ENCODE data around the gene PAPPA2. TPM values are rescaled to one million over a fixed set of nuclear protein-coding genes. Genes with fewer than 3 reads are reported as not detected.

Gene PAPPA2
- total and polyA plus RNA-seq, 2 donors (not counting 1 experiment from before 2014, with no cell fraction given): 0.24 to 4.1 TPM

GRCh38 chr1:176557543-176558258 lies 94.7 kb downstream of the PAPPA2 start:
- Histone ChIP-seq H4K20me1 (ENCODE audit: control insufficient read depth, extremely low read depth, insufficient read depth, low read length) (no peaks in the 10 kb centered on the region), H3K36me3 (ENCODE audit: control insufficient read depth, insufficient read depth, low read length) (no peaks in the 10 kb centered on the region), H3K9ac (ENCODE audit: insufficient read depth, low read length) (no peak overlapping the region), H3K9me3 (ENCODE audit: control insufficient read depth, insufficient read depth, low read depth, low read length) (no peaks in the 10 kb centered on the region), H3K4me3 (replicated peaks in 1 of 4; ENCODE audit: control extremely low read depth in 1 of 4, insufficient read depth in 1 of 4, low read depth in 3 of 4, low read length in 4 of 4) (no peak overlapping the region), H3K27me3 (ENCODE audit: control insufficient read depth, insufficient read depth, low read length) (peaks cover 3% of the 10 kb centered on the region), H2AFZ (ENCODE audit: low read length) (no peak overlapping the region), H3K4me2 (ENCODE audit: extremely low read depth, insufficient read depth, low read length) (no peak overlapping the region), H3K79me2 (ENCODE audit: control insufficient read depth, insufficient read depth, low read length) (no peaks in the 10 kb centered on the region), H3K4me1 (ENCODE audit: control insufficient read depth, extremely low read depth, insufficient read depth, low read length) (no peaks in the 10 kb centered on the region), H3K27ac (ENCODE audit: insufficient read depth, low read length) (no peak overlapping the region)
- DNase-seq (ENCODE audit: low read depth in 2 of 2): no peak
- TF ChIP-seq, protein P1, sequence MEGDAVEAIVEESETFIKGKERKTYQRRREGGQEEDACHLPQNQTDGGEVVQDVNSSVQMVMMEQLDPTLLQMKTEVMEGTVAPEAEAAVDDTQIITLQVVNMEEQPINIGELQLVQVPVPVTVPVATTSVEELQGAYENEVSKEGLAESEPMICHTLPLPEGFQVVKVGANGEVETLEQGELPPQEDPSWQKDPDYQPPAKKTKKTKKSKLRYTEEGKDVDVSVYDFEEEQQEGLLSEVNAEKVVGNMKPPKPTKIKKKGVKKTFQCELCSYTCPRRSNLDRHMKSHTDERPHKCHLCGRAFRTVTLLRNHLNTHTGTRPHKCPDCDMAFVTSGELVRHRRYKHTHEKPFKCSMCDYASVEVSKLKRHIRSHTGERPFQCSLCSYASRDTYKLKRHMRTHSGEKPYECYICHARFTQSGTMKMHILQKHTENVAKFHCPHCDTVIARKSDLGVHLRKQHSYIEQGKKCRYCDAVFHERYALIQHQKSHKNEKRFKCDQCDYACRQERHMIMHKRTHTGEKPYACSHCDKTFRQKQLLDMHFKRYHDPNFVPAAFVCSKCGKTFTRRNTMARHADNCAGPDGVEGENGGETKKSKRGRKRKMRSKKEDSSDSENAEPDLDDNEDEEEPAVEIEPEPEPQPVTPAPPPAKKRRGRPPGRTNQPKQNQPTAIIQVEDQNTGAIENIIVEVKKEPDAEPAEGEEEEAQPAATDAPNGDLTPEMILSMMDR (conservative IDR thresholded peaks at IDR 0.05 in 1 of 2, IDR thresholded peaks at IDR 0.05 in 1 of 2; ENCODE audit: low read depth in 1 of 2, low read length in 2 of 2): no peak
- no peak for TF ChIP-seq EZH2 (IDR thresholded peaks at IDR 0.05; ENCODE audit: low read length, missing control alignments)

DNA sequence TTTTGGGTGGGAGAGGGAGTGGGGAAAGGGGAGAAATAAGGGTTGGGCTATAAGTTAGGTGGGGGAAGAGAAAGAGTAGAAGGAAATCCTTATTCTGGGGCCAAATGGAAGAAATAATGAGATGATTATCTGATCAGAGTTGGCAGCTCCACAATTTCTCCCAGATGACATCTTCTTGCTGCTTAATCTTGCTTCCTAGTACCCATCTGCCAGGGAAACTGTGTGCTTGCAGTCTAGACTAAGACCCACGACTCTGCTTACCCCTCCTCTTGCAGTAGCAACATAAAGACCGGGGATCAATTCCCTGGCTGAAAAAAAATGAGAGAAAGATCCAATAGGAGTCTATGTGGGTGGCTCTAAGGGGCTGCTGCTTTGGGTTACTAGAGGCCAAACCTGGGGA lies 95.6 kb downstream of the PAPPA2 start:
- TF ChIP-seq, protein P1 (conservative IDR thresholded peaks at IDR 0.05 in 1 of 2, IDR thresholded peaks at IDR 0.05 in 1 of 2; ENCODE audit: low read depth in 1 of 2, low read length in 2 of 2): no peak
- no peak for TF ChIP-seq EZH2 (IDR thresholded peaks at IDR 0.05; ENCODE audit: low read length, missing control alignments)
- Histone ChIP-seq H3K4me1 (ENCODE audit: control insufficient read depth, extremely low read depth, insufficient read depth, low read length) (no peaks in the 10 kb centered on the region), H3K9ac (ENCODE audit: insufficient read depth, low read length) (no peak overlapping the region), H3K4me2 (ENCODE audit: extremely low read depth, insufficient read depth, low read length) (no peak overlapping the region), H3K36me3 (ENCODE audit: control insufficient read depth, insufficient read depth, low read length) (no peaks in the 10 kb centered on the region), H3K4me3 (replicated peaks in 1 of 4; ENCODE audit: control extremely low read depth in 1 of 4, insufficient read depth in 1 of 4, low read depth in 3 of 4, low read length in 4 of 4) (no peak overlapping the region), H3K27me3 (ENCODE audit: control insufficient read depth, insufficient read depth, low read length) (peaks cover 3% of the 10 kb centered on the region), H3K27ac (ENCODE audit: insufficient read depth, low read length) (no peak overlapping the region), H2AFZ (ENCODE audit: low read length) (no peak overlapping the region), H3K79me2 (ENCODE audit: control insufficient read depth, insufficient read depth, low read length) (no peaks in the 10 kb centered on the region), H4K20me1 (ENCODE audit: control insufficient read depth, extremely low read depth, insufficient read depth, low read length) (no peaks in the 10 kb centered on the region), H3K9me3 (ENCODE audit: control insufficient read depth, insufficient read depth, low read depth, low read length) (no peaks in the 10 kb centered on the region)
- no peak for DNase-seq (ENCODE audit: low read depth in 2 of 2)

- Histone ChIP-seq H2AFZ (ENCODE audit: low read length) (no peak overlapping the region), H3K9me3 (ENCODE audit: control insufficient read depth, insufficient read depth, low read depth, low read length) (no peaks in the 10 kb centered on the region), H3K4me3 (replicated peaks in 1 of 4; ENCODE audit: control extremely low read depth in 1 of 4, insufficient read depth in 1 of 4, low read depth in 3 of 4, low read length in 4 of 4) (no peak overlapping the region), H3K27ac (ENCODE audit: insufficient read depth, low read length) (no peak overlapping the region), H3K27me3 (ENCODE audit: control insufficient read depth, insufficient read depth, low read length) (peaks cover 3% of the 10 kb centered on the region), H3K9ac (ENCODE audit: insufficient read depth, low read length) (no peak overlapping the region), H3K36me3 (ENCODE audit: control insufficient read depth, insufficient read depth, low read length) (no peaks in the 10 kb centered on the region), H3K4me2 (ENCODE audit: extremely low read depth, insufficient read depth, low read length) (no peak overlapping the region), H3K79me2 (ENCODE audit: control insufficient read depth, insufficient read depth, low read length) (no peaks in the 10 kb centered on the region), H3K4me1 (ENCODE audit: control insufficient read depth, extremely low read depth, insufficient read depth, low read length) (no peaks in the 10 kb centered on the region), H4K20me1 (ENCODE audit: control insufficient read depth, extremely low read depth, insufficient read depth, low read length) (no peaks in the 10 kb centered on the region)
- DNase-seq (ENCODE audit: low read depth in 2 of 2): no peak
- TF ChIP-seq, protein P1 (conservative IDR thresholded peaks at IDR 0.05 in 1 of 2, IDR thresholded peaks at IDR 0.05 in 1 of 2; ENCODE audit: low read depth in 1 of 2, low read length in 2 of 2): no peak
- TF ChIP-seq EZH2 (IDR thresholded peaks at IDR 0.05; ENCODE audit: low read length, missing control alignments): no peak
These were observed 96.5 kb downstream of the PAPPA2 start for GRCh38 chr1:176559474-176559873.

Data from fibroblast of lung (primary cell).